KMS-11 (cell line): ENCODE data around the gene LPAR5.

Experiments
- H2AFZ ChIP-seq: fragments of 200-600 bp; sonication (generic); 2 replicates; pipeline ENCODE4 v1.6.1; 2016; ENCODE audit warnings: antibody characterized with exemption, mixed run types, low read depth
- H3K27ac ChIP-seq: fragments of 200-600 bp; sonication (generic); 2 replicates; pipeline ENCODE4 v1.6.1; 2016; ENCODE audit warnings: mild to moderate bottlenecking, mixed run types
- H3K27me3 ChIP-seq: fragments of 200-600 bp; sonication (generic); 2 replicates; pipeline ENCODE4 v1.6.1; 2017; ENCODE audit warnings: mild to moderate bottlenecking, low read depth, mixed run types, moderate library complexity; ENCODE audit not compliant: insufficient read depth
- H3K36me3 ChIP-seq: fragments of 200-600 bp; sonication (generic); 2 replicates; pipeline ENCODE4 v1.6.1; 2017; ENCODE audit warnings: mild to moderate bottlenecking, mixed run types; ENCODE audit not compliant: insufficient read depth
- H3K4me1 ChIP-seq: fragments of 200-600 bp; sonication (generic); 2 replicates; pipeline ENCODE4 v1.6.1; 2016; ENCODE audit warnings: mild to moderate bottlenecking, low read depth, mixed run types; ENCODE audit not compliant: poor library complexity, severe bottlenecking
- H3K4me2 ChIP-seq: fragments of 200-600 bp; sonication (generic); 2 replicates; pipeline ENCODE4 v1.7.0; 2016; ENCODE audit warnings: mild to moderate bottlenecking, mixed run types
- H3K4me3 ChIP-seq: fragments of 200-600 bp; sonication (generic); IDR thresholded peaks from 2 replicates; pipeline ENCODE4 v1.6.1; 2017; ENCODE audit warnings: low read depth, low read length, mixed read lengths; ENCODE audit not compliant: insufficient read depth
- H3K79me2 ChIP-seq: fragments of 200-600 bp; sonication (generic); 2 replicates; pipeline ENCODE4 v1.6.1; 2016; ENCODE audit warnings: low read depth, mixed run types; ENCODE audit not compliant: insufficient read depth
- H3K9ac ChIP-seq: fragments of 200-600 bp; sonication (generic); 2 replicates; pipeline ENCODE4 v1.6.1; 2016; ENCODE audit warnings: mild to moderate bottlenecking, mixed run types
- H4K20me1 ChIP-seq: fragments of 200-600 bp; sonication (generic); 2 replicates; pipeline ENCODE4 v1.6.1; 2016; ENCODE audit warnings: mild to moderate bottlenecking, mixed run types; ENCODE audit not compliant: insufficient read depth
- CTCF ChIP-seq: fragments of 200-600 bp; sonication (generic); conservative IDR thresholded peaks from 2 replicates; pipeline ENCODE4 v1.6.1; 2017; ENCODE audit warnings: low read depth, mild to moderate bottlenecking, antibody characterized with exemption, low read length, moderate library complexity, mixed read lengths

Gene LPAR5

GRCh38 chr12:6614513-6615172, 21.1 kb downstream of the LPAR5 start:
- no peak overlapping the region for H3K9ac ChIP-seq
- no peak overlapping the region for H2AFZ ChIP-seq
- H3K4me2 ChIP-seq = no peak overlapping the region
- H3K36me3 ChIP-seq = no peaks in the 10 kb centered on the region
- no peak overlapping the region for H3K4me3 ChIP-seq
- no peaks in the 10 kb centered on the region for H3K27me3 ChIP-seq
- H3K27ac ChIP-seq = no peak overlapping the region
- H3K79me2 ChIP-seq = no peaks in the 10 kb centered on the region
- no peak for TF ChIP-seq CTCF
- H3K4me1 ChIP-seq = peaks cover 31% of the 10 kb centered on the region
- no peaks in the 10 kb centered on the region for H4K20me1 ChIP-seq

GRCh38 chr12:6613776-6614512, 21.8 kb downstream of the LPAR5 start:
- no peak overlapping the region for H3K4me2 ChIP-seq
- H3K36me3 ChIP-seq = no peaks in the 10 kb centered on the region
- H4K20me1 ChIP-seq = no peaks in the 10 kb centered on the region
- H3K4me3 ChIP-seq = no peak overlapping the region
- H3K27ac ChIP-seq = no peak overlapping the region
- TF ChIP-seq CTCF = no peak
- H3K27me3 ChIP-seq = no peaks in the 10 kb centered on the region
- peaks cover 31% of the 10 kb centered on the region for H3K4me1 ChIP-seq
- no peak overlapping the region for H3K9ac ChIP-seq
- no peak overlapping the region for H2AFZ ChIP-seq
- no peaks in the 10 kb centered on the region for H3K79me2 ChIP-seq

GRCh38 chr12:6613015-6613775, 22.6 kb downstream of the LPAR5 start:
- TF ChIP-seq CTCF = no peak

GRCh38 chr12:6612652-6613014, 23.1 kb downstream of the LPAR5 start:
- no peak for TF ChIP-seq CTCF
- Histone ChIP-seq H3K4me3 (no peak overlapping the region), H4K20me1 (no peaks in the 10 kb centered on the region), H3K27me3 (no peaks in the 10 kb centered on the region), H3K4me2 (peak overlapping the region; percentile 17; the same call in 1 of the 2 replicates), H2AFZ (0 out of 2 replicates have a peak overlapping the region, but pooled peaks have one; percentile 2), H3K79me2 (no peaks in the 10 kb centered on the region), H3K4me1 (peaks cover 43% of the 10 kb centered on the region), H3K36me3 (no peaks in the 10 kb centered on the region), H3K9ac (no peak overlapping the region), H3K27ac (peak overlapping the region; percentile 35; the same call in 1 of the 2 replicates)

More at GRCh38 chr12:6613015-6613775, 22.6 kb downstream of the LPAR5 start:
- Histone ChIP-seq H3K4me3 (no peak overlapping the region), H3K27me3 (no peaks in the 10 kb centered on the region), H3K27ac (no peak overlapping the region), H3K36me3 (no peaks in the 10 kb centered on the region), H2AFZ (no peak overlapping the region), H4K20me1 (no peaks in the 10 kb centered on the region), H3K4me1 (peaks cover 37% of the 10 kb centered on the region), H3K79me2 (no peaks in the 10 kb centered on the region), H3K9ac (no peak overlapping the region; the same call in 1 of the 2 replicates), H3K4me2 (peak overlapping the region; percentile 36; the same call in 1 of the 2 replicates)
